ENCODE results near the gene ADORA3.

GRCh38 chr1:111491070-111491469, 12.4 kb downstream of the ADORA3 start:
- TF ChIP-seq CTCF (IDR thresholded peaks at IDR 0.05) (no peak), POLR2A (IDR thresholded peaks at IDR 0.05) (no peak)

All from thyroid gland (tissue), 4 donors.